Pancreas (tissue), 10 donors: ENCODE results near the gene B3GNT3. TPM values are rescaled to one million over a fixed set of nuclear protein-coding genes. Genes with fewer than 3 reads are reported as not detected.

Source experiments
- ATAC-seq, 4 donors: fragments of 200-7000 bp; cut with Tn5 transposase; one replicate each; pipeline versions ENCODE4 v1.8.0 to v1.9.1; 2020; ENCODE audit warnings: mild to moderate bottlenecking in 4 of 4, moderate library complexity in 4 of 4
- DNase-seq, 6 donors: peaks; one replicate each; pipeline ENCODE4 v3.0.0-alpha.2; 2020
- FAIRE-seq: peaks from 2 replicates; lab custom pipeline; 2012; peaks lifted over from hg19 to GRCh38; lab: Jason Lieb, UNC
- H3K27ac ChIP-seq, 4 donors: fragments of 200-600 bp; sonication (generic); 1 replicate in 3 of 4; 2 replicates in 1 of 4; pipeline versions ENCODE4 v1.5.0 to v1.8.0; 2020
- H3K27me3 ChIP-seq, 4 donors: fragments of 200-600 bp; one replicate each; pipeline ENCODE4 v1.8.0; 2021
- H3K36me3 ChIP-seq, 3 donors: fragments of 200-600 bp; sonication (generic) in 1 of 3; one replicate each; pipeline versions ENCODE4 v1.5.0 to v1.8.0; 2020 to 2021
- H3K4me1 ChIP-seq, 3 donors: fragments of 200-600 bp; one replicate each; pipeline ENCODE4 v1.8.0; 2021
- H3K4me3 ChIP-seq, 4 donors: fragments of 200-600 bp; sonication (generic) in 2 of 4; one replicate each; pipeline versions ENCODE4 v1.5.0 to v1.8.0; 2020 to 2021
- H3K9me3 ChIP-seq, 4 donors: fragments of 200-600 bp; one replicate each; pipeline ENCODE4 v1.8.0; 2021
- WGBS, 2 donors: extraction: QIAGEN DNeasy Blood & Tissue Kit; methylation state at CpG; one replicate each; pipeline ENCODE4 v1.1.7; 2013; 5-methylcytosine and 5-hydroxymethylcytosine counted together
- intact Hi-C, 3 donors: fragments of 100-400 bp; cut with DNase I; formaldehyde crosslinking; loops; one replicate each; pipeline versions ENCODE4 v1.11.1 to v1.14.2; 2022
- polyA plus RNA-seq, 2 donors: library from polyadenylated mRNA; stranded (reverse); fragments of 200-250 nt; gene quantifications; one replicate each; pipeline ENCODE4 v1.2.3, GENCODE V29; 2013
- total RNA-seq, 6 donors: library from RNA; stranded (reverse); fragmentation: NEBNext Ultra II Directional in 4 of 6; extraction: Animal tissue kit (Norgen Biotek cat#: 25700) in 4 of 6; gene quantifications; one replicate each; pipeline versions ENCODE4 v1.2.1 to v1.2.4, GENCODE V29; 2021 to 2023
- TF ChIP-seq, protein P1 (sequence below), 4 donors: fragments of 200-600 bp; sonication (generic) in 3 of 4; IDR thresholded peaks; one replicate each; pipeline versions ENCODE4 v1.5.0 to v1.8.0; 2021; ENCODE audit warnings: antibody characterized with exemption in 4 of 4
- donor health status: healthy with polysubstance abuse.
- donor health status: DM: no; HTN: no; CAD: no; lungs with moderate emphysema.
- donor health status: DM: no; HTN: no; CAD: no.
- donor health status: control.
- donor health status: control.
- donor health status: Bipolar disorder and iron deficiency.
- donor health status: DM: yes; HTN: yes; CAD: no.
- donor health status: DM: no; HTN: no; CAD: no.
- donor health status: DM: no; HTN: no; CAD: no.
- donor health status: DM: yes; HTN: yes; CAD: no.

Gene B3GNT3
- total and polyA plus RNA-seq, 8 donors, result 1.7 to 6.0 (median 3.2) TPM

DNA sequence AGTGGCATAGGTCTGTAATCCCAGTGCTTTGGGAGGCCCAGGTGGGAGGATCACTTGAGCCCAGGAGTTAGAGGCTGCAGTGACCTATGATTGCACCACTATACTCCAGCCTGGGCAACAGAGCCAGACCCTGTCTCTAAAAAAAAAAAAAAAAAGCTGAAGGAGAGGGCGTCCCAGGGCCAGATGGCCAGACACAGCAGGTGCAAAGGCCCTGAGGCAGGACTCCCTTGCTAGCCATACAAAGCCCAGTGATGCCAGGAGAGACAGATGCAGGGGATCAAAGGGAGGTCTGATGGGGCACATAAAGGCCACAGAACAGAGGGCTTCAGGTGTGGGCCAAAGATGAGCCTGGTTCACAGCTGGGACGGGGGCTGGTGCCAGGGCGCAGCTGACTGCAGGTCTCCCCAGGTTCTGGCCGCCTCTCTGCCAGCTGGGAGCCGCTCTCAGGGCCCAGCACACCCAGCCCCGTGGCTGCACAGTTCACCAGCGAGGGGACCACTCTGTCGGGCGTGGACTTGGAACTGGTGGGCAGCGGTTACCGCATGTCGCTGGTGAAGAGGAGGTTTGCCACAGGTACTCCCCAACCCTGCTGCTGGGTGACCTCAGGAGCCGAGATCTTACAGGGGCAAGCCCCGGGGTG lies 7.5 kb upstream of the B3GNT3 start:
- 91 to 94% methylated on average over 14 of the region's 14 CpGs for WGBS, 2 donors
- Histone ChIP-seq H3K4me1 (peaks cover 0 to 9% (median 0%) of the 10 kb centered on the region in 3 donors), H3K9me3 (no peaks in the 10 kb centered on the region), H3K4me3 (no peak overlapping the region), H3K27me3 (no peaks in the 10 kb centered on the region), H3K27ac (no peak overlapping the region), H3K36me3 (no peaks in the 10 kb centered on the region)
- intact Hi-C loops, result loop anchor here in 1 of 3 donors (5.0 kb wide), 1 partner anchor 65 kb away; no protein-coding TSS in a partner anchor
- ATAC-seq (no peak), FAIRE-seq (no peak), DNase-seq (no peak)
- TF ChIP-seq, protein P1, sequence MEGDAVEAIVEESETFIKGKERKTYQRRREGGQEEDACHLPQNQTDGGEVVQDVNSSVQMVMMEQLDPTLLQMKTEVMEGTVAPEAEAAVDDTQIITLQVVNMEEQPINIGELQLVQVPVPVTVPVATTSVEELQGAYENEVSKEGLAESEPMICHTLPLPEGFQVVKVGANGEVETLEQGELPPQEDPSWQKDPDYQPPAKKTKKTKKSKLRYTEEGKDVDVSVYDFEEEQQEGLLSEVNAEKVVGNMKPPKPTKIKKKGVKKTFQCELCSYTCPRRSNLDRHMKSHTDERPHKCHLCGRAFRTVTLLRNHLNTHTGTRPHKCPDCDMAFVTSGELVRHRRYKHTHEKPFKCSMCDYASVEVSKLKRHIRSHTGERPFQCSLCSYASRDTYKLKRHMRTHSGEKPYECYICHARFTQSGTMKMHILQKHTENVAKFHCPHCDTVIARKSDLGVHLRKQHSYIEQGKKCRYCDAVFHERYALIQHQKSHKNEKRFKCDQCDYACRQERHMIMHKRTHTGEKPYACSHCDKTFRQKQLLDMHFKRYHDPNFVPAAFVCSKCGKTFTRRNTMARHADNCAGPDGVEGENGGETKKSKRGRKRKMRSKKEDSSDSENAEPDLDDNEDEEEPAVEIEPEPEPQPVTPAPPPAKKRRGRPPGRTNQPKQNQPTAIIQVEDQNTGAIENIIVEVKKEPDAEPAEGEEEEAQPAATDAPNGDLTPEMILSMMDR (IDR thresholded peaks at IDR 0.05), result no peak

DNA sequence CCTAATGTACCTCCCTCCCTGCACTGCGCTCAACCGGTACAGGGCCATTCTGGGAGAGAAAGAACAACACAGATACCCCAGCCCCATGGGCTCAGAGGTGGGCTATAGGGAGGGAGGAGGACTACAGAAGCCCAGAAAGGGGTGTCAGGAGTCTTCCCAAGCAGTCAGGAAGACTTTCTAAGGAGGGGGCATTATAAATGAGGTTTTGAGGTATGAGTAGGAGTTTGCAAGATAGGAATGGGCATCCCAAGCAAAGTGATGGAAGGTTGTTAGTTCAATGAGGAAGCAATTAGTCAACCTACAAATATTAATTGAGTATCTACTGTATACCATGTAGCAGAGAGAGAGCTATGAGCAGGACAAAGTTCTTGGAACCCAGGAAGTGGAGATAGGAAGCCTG lies 6.3 kb upstream of the B3GNT3 start:
- WGBS, 2 donors, result 98 to 100% methylated on average over 2 of the region's 2 CpGs
- Histone ChIP-seq H3K9me3 (no peaks in the 10 kb centered on the region), H3K36me3 (no peaks in the 10 kb centered on the region), H3K4me1 (peaks cover 0 to 9% (median 0%) of the 10 kb centered on the region in 3 donors), H3K27ac (no peak overlapping the region), H3K4me3 (no peak overlapping the region), H3K27me3 (no peaks in the 10 kb centered on the region)
- DNase-seq (no peak), ATAC-seq (no peak), FAIRE-seq (no peak)
- intact Hi-C loops, result loop anchor here in 1 of 3 donors (5.0 kb wide), 1 partner anchor 64 kb away; no protein-coding TSS in a partner anchor
- TF ChIP-seq, protein P1 (IDR thresholded peaks at IDR 0.05), result no peak

DNA sequence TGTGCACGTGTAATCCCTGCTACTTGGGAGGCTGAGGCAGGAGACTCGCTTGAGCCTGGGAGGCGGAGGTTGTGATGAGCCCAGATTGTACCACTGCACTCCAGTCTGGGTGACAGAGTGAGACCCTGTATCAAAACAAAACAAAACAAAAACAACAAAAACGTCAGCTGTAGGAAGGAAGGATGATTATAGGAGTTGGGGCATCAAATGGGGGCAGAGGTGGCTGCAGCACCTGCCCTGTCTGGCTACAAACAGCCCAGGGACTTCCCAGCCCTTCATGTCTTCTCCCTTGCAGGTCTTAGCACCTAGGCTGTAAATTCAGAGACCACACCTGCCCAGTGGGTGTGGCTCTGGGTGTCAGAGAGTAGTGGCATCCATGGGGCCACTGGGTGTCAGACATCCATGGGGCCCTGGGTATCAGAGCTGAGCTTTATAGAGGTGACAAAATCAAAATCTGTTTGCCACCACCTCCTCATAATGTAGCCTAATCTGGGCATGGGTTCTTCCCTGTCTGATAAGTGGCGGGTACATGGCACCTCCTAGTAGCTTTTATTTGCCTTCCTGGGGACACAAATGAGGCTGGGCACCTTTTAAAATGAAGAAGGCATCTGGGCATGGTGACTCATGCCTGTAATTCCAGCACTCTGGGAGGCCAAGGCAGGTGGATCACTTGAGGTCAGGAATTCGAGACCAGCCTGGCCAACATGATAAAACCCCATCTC lies 4.7 kb upstream of the B3GNT3 start:
- TF ChIP-seq, protein P1 (IDR thresholded peaks at IDR 0.05), result no peak
- Histone ChIP-seq H3K9me3 (no peaks in the 10 kb centered on the region), H3K27ac (peak overlapping the region in 1 of 4 donors; percentile 29), H3K27me3 (no peaks in the 10 kb centered on the region), H3K4me1 (peaks cover 0 to 9% (median 4%) of the 10 kb centered on the region in 3 donors), H3K4me3 (no peak overlapping the region), H3K36me3 (no peaks in the 10 kb centered on the region)
- 66 to 71% methylated on average over 6 of the region's 6 CpGs for WGBS, 2 donors
- intact Hi-C loops, result no loop called here
- FAIRE-seq (no peak), ATAC-seq (no peak), DNase-seq (no peak)

DNA sequence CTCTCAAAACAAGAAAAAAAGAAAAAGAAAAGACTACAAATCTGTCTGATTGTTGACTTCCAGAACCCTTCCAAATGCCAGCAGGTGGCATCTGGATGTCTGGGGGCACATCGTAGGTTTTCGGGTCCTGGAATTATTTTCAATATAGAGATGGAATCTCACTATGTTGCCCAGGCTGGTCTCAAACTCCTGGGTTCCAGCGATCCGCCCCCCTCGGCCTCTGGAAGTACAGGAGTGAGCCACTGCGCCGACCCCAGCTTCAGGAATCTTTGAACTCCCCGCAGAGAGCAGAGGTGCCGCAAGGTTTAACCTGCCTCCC lies 567 bp upstream of the B3GNT3 start:
- H3K27me3 ChIP-seq, result no peaks in the 10 kb centered on the region

More for the DNA sequence above, 567 bp upstream of the B3GNT3 start:
- intact Hi-C loops, result no loop called here
- H3K9me3 ChIP-seq, result no peaks in the 10 kb centered on the region
- peaks cover 0 to 21% (median 14%) of the 10 kb centered on the region in 3 donors for H3K4me1 ChIP-seq
- 23 to 36% methylated on average over 9 of the region's 9 CpGs for WGBS, 2 donors
- FAIRE-seq (no peak), DNase-seq (no peak), ATAC-seq (no peak)
- TF ChIP-seq, protein P1 (IDR thresholded peaks at IDR 0.05), result no peak
- H3K36me3 ChIP-seq, result no peaks in the 10 kb centered on the region
- peak overlapping the region in 1 of 4 donors; percentile 68 for H3K27ac ChIP-seq
- H3K4me3 ChIP-seq, result peak overlapping the region in 3 of 4 donors; percentile 29 to 39 (median 30)
